Hepatic stellate cell (primary cell): ENCODE data around the gene GRIA2.

Source experiments
- DNase-seq: peaks from one replicate; pipeline ENCODE4 v3.0.0; 2011; ENCODE audit warnings: low spot score

Gene GRIA2

GRCh38 chr4:157265281-157265680 is 44.8 kb downstream of the GRIA2 start:
- no peak for DNase-seq

DNA sequence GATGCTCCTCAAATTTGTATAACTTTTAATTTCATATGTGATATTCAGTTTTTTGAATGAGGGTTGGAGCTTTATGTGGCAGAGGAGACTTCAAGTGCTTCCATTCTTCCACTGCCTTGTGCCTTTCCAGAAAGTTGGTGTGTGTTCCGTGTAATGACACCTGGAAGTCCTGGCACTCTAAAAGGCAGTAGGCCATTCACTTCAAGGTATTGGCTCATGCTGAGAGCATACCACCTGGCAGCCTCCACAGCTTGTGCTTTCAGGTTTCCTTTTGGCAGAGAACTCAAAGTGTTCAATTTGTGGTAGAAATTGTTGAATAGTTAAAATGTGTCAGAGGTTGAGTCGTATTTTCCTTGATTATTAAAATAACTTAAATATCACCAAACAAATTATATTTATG is 49.6 kb downstream of the GRIA2 start:
- no peak for DNase-seq

GRCh38 chr4:157270552-157270951 is 50.0 kb downstream of the GRIA2 start:
- DNase-seq = no peak

- peak; percentile 1 for DNase-seq
Observed at GRCh38 chr4:157271166-157271869, 50.8 kb downstream of the GRIA2 start.

DNA sequence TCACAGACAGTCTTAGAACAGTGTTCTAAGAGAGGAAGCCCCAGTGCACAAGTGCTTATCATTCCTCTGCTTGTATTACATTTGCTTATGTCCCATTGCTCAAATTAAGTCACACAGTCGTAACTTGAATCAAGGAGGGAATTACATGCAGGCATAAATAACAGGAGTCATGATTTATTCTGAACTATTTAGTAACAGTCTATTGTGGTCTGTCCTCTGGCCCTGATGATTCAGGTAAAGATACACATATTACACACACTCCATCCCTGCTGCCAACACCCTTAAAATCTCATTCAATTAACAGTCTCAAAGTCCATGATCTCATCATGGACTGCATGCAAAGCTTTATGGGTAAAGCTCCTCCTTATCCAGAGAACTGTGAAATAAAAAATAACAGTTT is 60.1 kb downstream of the GRIA2 start:
- no peak for DNase-seq

- no peak for DNase-seq
Observed at GRCh38 chr4:157282019-157282418, 61.5 kb downstream of the GRIA2 start.

DNA sequence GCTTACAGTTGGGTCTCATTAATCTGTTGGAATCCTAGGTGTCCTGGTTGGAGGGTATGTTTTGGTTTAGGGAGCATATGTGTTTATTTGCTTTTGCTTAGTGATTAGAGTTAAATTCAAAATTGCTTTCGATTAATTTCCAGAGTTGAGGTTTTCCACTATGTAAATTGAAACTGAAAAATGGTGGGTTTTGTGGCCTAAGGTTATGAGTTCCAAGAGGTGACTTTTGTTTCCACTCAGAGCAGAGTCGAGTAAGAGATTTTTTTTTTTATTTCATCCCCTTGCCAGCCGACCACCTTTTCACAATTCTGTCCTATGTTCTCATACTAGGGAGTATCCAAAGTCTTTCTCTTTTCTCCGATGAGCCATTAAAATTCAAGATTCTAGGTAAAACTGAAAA is 66.9 kb downstream of the GRIA2 start:
- DNase-seq = no peak

GRCh38 chr4:157290622-157291021 is 70.1 kb downstream of the GRIA2 start:
- no peak for DNase-seq

DNA sequence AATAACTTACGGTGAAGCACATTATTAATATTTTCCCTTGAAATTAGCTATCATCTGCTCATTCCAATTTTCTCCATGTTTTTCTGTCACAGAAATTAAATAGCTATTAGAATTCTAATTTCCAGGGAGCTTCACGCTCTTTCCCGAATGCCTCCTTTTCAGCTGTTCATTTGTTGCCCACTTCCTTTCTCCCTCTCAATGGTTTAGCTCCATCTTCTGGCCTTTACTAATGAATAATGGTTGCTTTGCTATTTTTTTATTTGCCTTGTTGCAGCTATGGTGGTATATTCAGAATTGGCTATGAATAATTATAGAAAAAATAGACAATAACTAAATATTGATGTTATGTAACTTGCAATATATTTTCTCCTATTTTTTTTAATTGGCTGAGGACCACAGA is 70.5 kb downstream of the GRIA2 start:
- no peak for DNase-seq

GRCh38 chr4:157293673-157294072 is 73.1 kb downstream of the GRIA2 start:
- DNase-seq = no peak

DNA sequence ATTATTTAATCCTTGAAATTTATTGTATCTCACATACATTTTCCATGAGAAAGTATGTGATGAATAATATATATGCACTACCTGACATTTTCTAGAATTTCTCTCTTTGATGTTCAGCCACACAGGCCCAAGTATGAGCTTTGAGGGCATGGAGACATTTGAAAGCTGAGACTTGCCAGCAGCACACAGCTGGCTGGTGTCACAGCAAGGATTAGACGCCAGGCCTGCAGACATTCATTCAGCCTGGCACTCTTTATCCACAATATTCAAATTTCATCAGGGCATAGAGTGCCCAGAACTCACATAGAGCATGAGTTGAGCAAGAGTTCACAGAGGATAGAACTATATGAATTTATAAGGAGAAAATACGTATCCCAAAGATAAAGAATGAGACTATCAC is 74.0 kb downstream of the GRIA2 start:
- no peak for DNase-seq

- DNase-seq = no peak
Observed at GRCh38 chr4:157300701-157301100, 80.2 kb downstream of the GRIA2 start.

DNA sequence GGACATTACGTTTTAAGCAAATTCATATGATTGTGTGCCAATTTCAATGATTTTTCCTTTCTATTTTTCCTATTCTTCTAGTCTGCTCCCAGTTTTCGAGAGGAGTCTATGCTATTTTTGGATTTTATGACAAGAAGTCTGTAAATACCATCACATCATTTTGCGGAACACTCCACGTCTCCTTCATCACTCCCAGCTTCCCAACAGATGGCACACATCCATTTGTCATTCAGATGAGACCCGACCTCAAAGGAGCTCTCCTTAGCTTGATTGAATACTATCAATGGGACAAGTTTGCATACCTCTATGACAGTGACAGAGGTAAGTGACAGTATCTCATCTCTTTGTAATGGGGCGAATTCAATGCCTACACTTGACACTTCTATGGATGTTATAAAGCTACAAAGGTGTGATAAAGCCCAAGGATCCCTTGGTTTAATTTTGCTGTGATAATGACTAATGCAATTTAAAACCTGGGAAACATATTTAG is 83.0 kb downstream of the GRIA2 start:
- DNase-seq = no peak

DNA sequence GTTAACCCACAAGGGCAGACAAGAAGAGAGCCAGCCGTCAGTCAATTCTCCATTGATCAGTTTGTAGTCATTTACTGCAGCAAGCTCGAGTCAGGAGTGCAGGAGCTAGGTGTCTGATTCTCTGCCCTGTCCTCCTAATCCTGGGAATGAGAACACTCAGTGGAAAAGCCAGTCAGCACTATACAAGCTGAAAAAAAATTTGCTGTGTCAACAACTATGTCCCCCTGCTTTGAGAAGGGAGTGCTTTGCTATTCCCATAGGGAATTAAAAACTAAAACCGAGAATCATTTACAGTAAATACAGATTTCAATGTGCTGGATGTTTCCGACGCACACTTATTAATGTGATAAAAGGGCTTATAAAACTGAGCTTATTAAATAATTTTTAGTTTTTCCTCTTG is 84.2 kb downstream of the GRIA2 start:
- DNase-seq = no peak

DNA sequence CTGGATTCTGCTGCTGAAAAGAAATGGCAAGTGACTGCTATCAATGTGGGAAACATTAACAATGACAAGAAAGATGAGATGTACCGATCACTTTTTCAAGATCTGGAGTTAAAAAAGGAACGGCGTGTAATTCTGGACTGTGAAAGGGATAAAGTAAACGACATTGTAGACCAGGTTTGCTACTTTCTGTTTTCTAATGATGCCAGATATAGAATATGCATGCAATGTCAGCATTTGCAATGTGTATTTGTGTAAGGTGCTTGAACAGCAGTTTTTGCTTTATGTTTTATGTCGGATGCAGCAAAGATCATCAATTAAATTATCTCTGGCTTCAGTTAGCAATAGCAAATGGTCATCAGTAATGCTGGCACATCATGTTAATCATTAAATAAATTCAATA is 92.2 kb downstream of the GRIA2 start:
- DNase-seq = no peak

DNA sequence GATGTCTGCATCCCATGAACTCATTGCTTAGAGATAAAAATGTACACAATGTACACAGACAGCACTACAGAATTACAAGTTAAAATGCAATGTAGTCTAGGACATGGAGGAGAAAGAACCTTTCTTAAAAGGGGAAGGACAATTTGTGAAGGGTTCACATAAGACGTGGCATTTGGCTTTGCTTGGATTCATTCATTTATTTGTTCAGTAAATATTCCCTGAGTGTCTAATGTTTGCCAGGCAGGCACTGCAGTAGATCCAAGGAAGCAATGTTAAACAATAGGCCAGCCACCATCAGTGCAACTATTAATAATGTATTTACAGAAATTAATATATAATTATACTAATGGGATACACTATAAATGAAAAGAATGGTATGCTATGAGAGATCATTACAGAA is 94.4 kb downstream of the GRIA2 start:
- no peak for DNase-seq

DNA sequence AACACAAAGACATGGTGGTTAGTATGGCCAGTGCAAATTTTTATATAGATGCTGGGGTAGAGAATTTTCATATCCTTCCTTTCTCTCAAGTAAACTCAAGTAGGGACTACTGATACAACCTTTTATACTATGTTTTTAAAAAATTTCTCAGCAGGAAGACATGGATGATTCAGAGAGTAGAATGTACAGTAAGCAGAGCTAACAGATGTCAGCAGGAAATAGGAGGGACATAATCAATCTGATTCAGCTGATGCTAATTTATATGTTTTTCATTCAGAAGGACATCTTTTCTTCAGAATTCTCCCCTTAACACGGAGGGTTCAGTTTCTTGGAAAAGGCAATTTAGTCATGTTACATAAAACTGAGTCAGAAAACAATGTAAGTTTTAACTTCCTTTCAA is 95.4 kb downstream of the GRIA2 start:
- peak; percentile 0 for DNase-seq

DNA sequence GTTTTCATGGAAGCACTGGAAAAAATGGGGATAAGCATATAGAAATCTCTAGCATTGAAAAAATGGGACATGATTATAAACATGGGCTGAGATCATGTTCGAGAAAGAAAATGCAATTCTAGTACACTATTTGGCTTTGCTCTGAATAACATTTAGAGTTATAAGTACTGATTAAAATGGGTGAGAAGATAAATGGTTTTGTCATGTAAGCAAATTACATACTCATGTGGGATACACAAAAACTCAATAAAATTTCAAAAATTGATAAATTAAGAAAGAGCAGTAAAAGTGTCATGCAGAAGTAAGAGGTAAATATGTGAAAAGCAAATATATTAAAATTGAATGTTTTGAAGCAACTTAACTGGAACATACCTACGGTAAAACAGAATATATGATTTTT is 99.6 kb downstream of the GRIA2 start:
- DNase-seq = no peak

GRCh38 chr4:157327666-157328065 is 107.1 kb downstream of the GRIA2 start:
- DNase-seq = no peak

- DNase-seq = no peak
Observed at GRCh38 chr4:157357887-157358286, 137.4 kb downstream of the GRIA2 start.

- DNase-seq = no peak
Observed at GRCh38 chr4:157358439-157358838, 137.9 kb downstream of the GRIA2 start.

GRCh38 chr4:157358851-157359250 is 138.3 kb downstream of the GRIA2 start:
- DNase-seq = no peak

- no peak for DNase-seq
Observed at GRCh38 chr4:157363360-157363759, 142.8 kb downstream of the GRIA2 start.

DNA sequence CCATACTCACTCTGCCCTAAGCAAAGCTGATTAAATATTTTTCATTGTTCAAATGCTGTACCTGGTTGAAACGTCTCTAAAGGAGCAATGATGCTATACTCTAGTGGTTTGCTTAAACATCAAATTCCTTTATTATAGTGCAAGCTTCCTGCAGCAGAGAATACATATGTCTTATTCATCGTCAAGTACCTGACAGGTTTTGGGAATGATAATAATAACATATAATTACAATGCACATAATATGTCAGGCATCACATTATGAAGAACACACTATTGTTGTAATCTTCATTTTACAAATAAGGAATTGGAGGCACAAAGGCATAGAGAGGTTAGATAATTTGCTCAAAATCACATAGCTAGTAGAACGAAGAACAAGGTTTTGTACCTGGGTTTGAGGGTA is 151.6 kb downstream of the GRIA2 start:
- DNase-seq = no peak
